ENCODE results near the gene MAGI2. TPM values are rescaled to one million over a fixed set of nuclear protein-coding genes. Genes with fewer than 3 reads are reported as not detected.

MAGI2 gene
- total and polyA plus RNA-seq, 4 donors, result 0.37 to 4.1 (median 1.4) TPM

- TF ChIP-seq HNF4A (conservative IDR thresholded peaks at IDR 0.05) (no peak), HNF4G (IDR thresholded peaks at IDR 0.05) (no peak), RXRA (IDR thresholded peaks at IDR 0.05) (no peak), MAX (IDR thresholded peaks at IDR 0.05) (no peak), RAD21 (IDR thresholded peaks at IDR 0.05) (no peak)
- H3K36me3 ChIP-seq (ENCODE audit: control insufficient read depth in 4 of 4, insufficient read depth in 3 of 4, low read depth in 1 of 4, low read length in 3 of 4), result no peaks in the 10 kb centered on the region
- H3K4me3 ChIP-seq (ENCODE audit: low read depth in 1 of 3, low read length in 3 of 3), result no peak overlapping the region
- H3K4me1 ChIP-seq (ENCODE audit: control insufficient read depth in 4 of 4, insufficient read depth in 4 of 4, low read length in 3 of 4), result no peaks in the 10 kb centered on the region
- no peak overlapping the region for H3K9ac ChIP-seq (ENCODE audit: low read depth in 1 of 2, low read length in 2 of 2)
- DNase-seq (ENCODE audit: low spot score), result no peak
- no peak overlapping the region for H3K27ac ChIP-seq (ENCODE audit: low read depth in 1 of 2, low read length in 2 of 2)
- H3K27me3 ChIP-seq (ENCODE audit: control insufficient read depth in 4 of 4, insufficient read depth in 4 of 4, low read length in 3 of 4), result no peaks in the 10 kb centered on the region
- no peaks in the 10 kb centered on the region for H3K9me3 ChIP-seq (ENCODE audit: control insufficient read depth in 4 of 4, low read length in 3 of 4)
Measured at GRCh38 chr7:78307892-78308291, 1145.6 kb downstream of the MAGI2 start.

GRCh38 chr7:78306634-78307033, 1146.8 kb downstream of the MAGI2 start:
- 97% methylated on average over 1 of the region's 1 CpG for WGBS
- Histone ChIP-seq H3K27me3 (ENCODE audit: control insufficient read depth in 4 of 4, insufficient read depth in 4 of 4, low read length in 3 of 4) (no peaks in the 10 kb centered on the region), H3K9ac (ENCODE audit: low read depth in 1 of 2, low read length in 2 of 2) (no peak overlapping the region), H3K4me3 (ENCODE audit: low read depth in 1 of 3, low read length in 3 of 3) (no peak overlapping the region), H3K27ac (ENCODE audit: low read depth in 1 of 2, low read length in 2 of 2) (no peak overlapping the region), H3K9me3 (ENCODE audit: control insufficient read depth in 4 of 4, low read length in 3 of 4) (no peaks in the 10 kb centered on the region), H3K36me3 (ENCODE audit: control insufficient read depth in 4 of 4, insufficient read depth in 3 of 4, low read depth in 1 of 4, low read length in 3 of 4) (no peaks in the 10 kb centered on the region), H3K4me1 (ENCODE audit: control insufficient read depth in 4 of 4, insufficient read depth in 4 of 4, low read length in 3 of 4) (no peaks in the 10 kb centered on the region)
- TF ChIP-seq HNF4A (conservative IDR thresholded peaks at IDR 0.05) (no peak), EGR1 (IDR thresholded peaks at IDR 0.05; ENCODE audit: low read depth in 2 of 2) (no peak), ATF3 (IDR thresholded peaks at IDR 0.05) (no peak), GABPA (IDR thresholded peaks at IDR 0.05 in 1 of 2, conservative IDR thresholded peaks at IDR 0.05 in 1 of 2) (no peak), CTCF (IDR thresholded peaks at IDR 0.05; ENCODE audit: low read depth, low read length, missing input control) (no peak)
- no peak for DNase-seq (ENCODE audit: low spot score)

GRCh38 chr7:78301407-78301806, 1152.1 kb downstream of the MAGI2 start:
- WGBS, result 90% methylated on average over 3 of the region's 3 CpGs
- Histone ChIP-seq H3K9me3 (ENCODE audit: control insufficient read depth in 4 of 4, low read length in 3 of 4) (no peaks in the 10 kb centered on the region), H3K36me3 (ENCODE audit: control insufficient read depth in 4 of 4, insufficient read depth in 3 of 4, low read depth in 1 of 4, low read length in 3 of 4) (no peaks in the 10 kb centered on the region), H3K4me1 (ENCODE audit: control insufficient read depth in 4 of 4, insufficient read depth in 4 of 4, low read length in 3 of 4) (no peaks in the 10 kb centered on the region), H3K9ac (ENCODE audit: low read depth in 1 of 2, low read length in 2 of 2) (no peak overlapping the region), H3K4me3 (ENCODE audit: low read depth in 1 of 3, low read length in 3 of 3) (no peak overlapping the region), H3K27ac (ENCODE audit: low read depth in 1 of 2, low read length in 2 of 2) (no peak overlapping the region), H3K27me3 (ENCODE audit: control insufficient read depth in 4 of 4, insufficient read depth in 4 of 4, low read length in 3 of 4) (no peaks in the 10 kb centered on the region)
- DNase-seq (ENCODE audit: low spot score), result no peak
- TF ChIP-seq ZBTB33 (IDR thresholded peaks at IDR 0.05) (no peak), EGR1 (IDR thresholded peaks at IDR 0.05; ENCODE audit: low read depth in 2 of 2) (no peak), HNF4A (conservative IDR thresholded peaks at IDR 0.05) (no peak), HNF4G (IDR thresholded peaks at IDR 0.05) (no peak), FOXA2 (IDR thresholded peaks at IDR 0.05) (no peak), FOXA1 (IDR thresholded peaks at IDR 0.05) (no peak), REST (IDR thresholded peaks at IDR 0.05) (no peak), TAF1 (conservative IDR thresholded peaks at IDR 0.05) (no peak), YY1 (IDR thresholded peaks at IDR 0.05) (no peak), JUND (IDR thresholded peaks at IDR 0.05) (no peak)

Measured in liver (tissue), 9 donors.